ENCODE measurements around the gene MBLAC1.
A peak's percentile ranks its signal among the peaks of the same experiment; 100 is the strongest.
"Not testable (repeated sequence)": the region's sequence is repeated elsewhere in the genome, so short reads cannot be mapped to it uniquely, and the experiment has no call there.

The MBLAC1 gene

GRCh38 chr7:100122568-100122967 lies 4.2 kb upstream of the MBLAC1 start:
- TF ChIP-seq CTCF (IDR thresholded peaks at IDR 0.05): no peak
- TF ChIP-seq ZFX (IDR thresholded peaks at IDR 0.05; ENCODE audit: borderline replicate concordance): no peak
- peak overlapping the region; percentile 45; the same call in 1 of the 2 replicates for H3K27ac ChIP-seq

- no peak for TF ChIP-seq CTCF (IDR thresholded peaks at IDR 0.05)
- TF ChIP-seq ZFX (IDR thresholded peaks at IDR 0.05; ENCODE audit: borderline replicate concordance): no peak
- peak overlapping the region; percentile 100 for H3K27ac ChIP-seq
These were observed 2.2 kb upstream of the MBLAC1 start for GRCh38 chr7:100124301-100125230.

GRCh38 chr7:100126239-100126930 lies 382 bp upstream of the MBLAC1 start:
- H3K27ac ChIP-seq: peak overlapping the region; percentile 100
- TF ChIP-seq ZFX (IDR thresholded peaks at IDR 0.05; ENCODE audit: borderline replicate concordance) (no peak), CTCF (IDR thresholded peaks at IDR 0.05) (no peak)

GRCh38 chr7:100127866-100128636 lies 1.3 kb downstream of the MBLAC1 start:
- H3K27ac ChIP-seq: peak overlapping the region; percentile 100
- TF ChIP-seq ZFX (IDR thresholded peaks at IDR 0.05; ENCODE audit: borderline replicate concordance): no peak
- TF ChIP-seq CTCF (IDR thresholded peaks at IDR 0.05): no peak

GRCh38 chr7:100128637-100128963 lies 1.8 kb downstream of the MBLAC1 start:
- no peak for TF ChIP-seq ZFX (IDR thresholded peaks at IDR 0.05; ENCODE audit: borderline replicate concordance)
- no peak for TF ChIP-seq CTCF (IDR thresholded peaks at IDR 0.05)
- H3K27ac ChIP-seq: peak overlapping the region; percentile 100; the same call in 1 of the 2 replicates

- H3K27ac ChIP-seq: not testable (repeated sequence)
These were observed 3.4 kb downstream of the MBLAC1 start for GRCh38 chr7:100130220-100130607.

- no peak overlapping the region for H3K27ac ChIP-seq
- TF ChIP-seq ZFX (IDR thresholded peaks at IDR 0.05; ENCODE audit: borderline replicate concordance) (no peak), CTCF (IDR thresholded peaks at IDR 0.05) (peak; percentile 99)
These were observed 4.1 kb downstream of the MBLAC1 start for GRCh38 chr7:100130608-100131453.
